Esophagus squamous epithelium (tissue), 5 donors: ENCODE data around the gene GTF3C6. TPM values are rescaled to one million over a fixed set of nuclear protein-coding genes. Genes with fewer than 3 reads are reported as not detected.
"Not testable (repeated sequence)": the region's sequence is repeated elsewhere in the genome, so short reads cannot be mapped to it uniquely, and the experiment has no call there.

Experiments used
- DNase-seq: peaks from one replicate; lab custom pipeline; 2025; lab: John Stamatoyannopoulos, UW
- H3K27ac ChIP-seq, 4 donors: fragments of 200-600 bp; sonication (generic); one replicate each; pipeline ENCODE4 v1.5.1; 2016 to 2019; ENCODE audit warnings: mild to moderate bottlenecking in 1 of 4
- H3K27me3 ChIP-seq, 4 donors: fragments of 200-600 bp; sonication (generic); 1 replicate in 3 of 4; 2 replicates in 1 of 4; pipeline versions ENCODE4 v1.5.1 to v1.6.0; 2017 to 2021; ENCODE audit warnings: antibody characterized with exemption in 1 of 4
- H3K36me3 ChIP-seq, 3 donors: fragments of 200-600 bp; sonication (generic); one replicate each; pipeline ENCODE4 v1.5.1; 2016 to 2019
- H3K4me1 ChIP-seq, 3 donors: fragments of 200-600 bp; sonication (generic); one replicate each; pipeline ENCODE4 v1.5.1; 2017 to 2019
- H3K4me3 ChIP-seq, 4 donors: fragments of 200-600 bp; sonication (generic); 1 replicate in 3 of 4; 2 replicates in 1 of 4; pipeline ENCODE4 v1.5.1; 2016 to 2019; ENCODE audit warnings: mild to moderate bottlenecking in 2 of 4, moderate library complexity in 1 of 4
- H3K9me3 ChIP-seq, 3 donors: fragments of 200-600 bp; sonication (generic); one replicate each; pipeline ENCODE4 v1.5.1; 2016 to 2019
- POLR2A ChIP-seq, 4 donors: fragments of 450-650 bp; IDR thresholded peaks; one replicate each; pipeline ENCODE4 v1.6.1; 2017; ENCODE audit warnings: antibody characterized with exemption in 4 of 4, mild to moderate bottlenecking in 4 of 4, moderate library complexity in 3 of 4
- WGBS, 2 donors: methylation state at CpG; one replicate each; pipeline ENCODE4 v1.1.5; 2018; 5-methylcytosine and 5-hydroxymethylcytosine counted together
- intact Hi-C: fragments of 100-400 bp; cut with DNase I; formaldehyde crosslinking; loops from one replicate; pipeline ENCODE4 v1.15.0; 2022
- total RNA-seq, 4 donors: library from RNA; depleted of rRNA; stranded (reverse); fragments of >200 nt; gene quantifications; one replicate each; pipeline ENCODE4 v1.1.0, GENCODE V29; 2016
- TF ChIP-seq, protein P1 (sequence below), 6 experiments: fragments of 450-650 bp in 4 of 6; fragments of 200-600 bp in 2 of 6; sonication (generic) in 2 of 6; IDR thresholded peaks; one replicate each; pipeline ENCODE4 v1.5.1; 2016 to 2019; ENCODE audit warnings: antibody characterized with exemption in 6 of 6, mild to moderate bottlenecking in 4 of 6, moderate library complexity in 4 of 6
- donor health status: DM: yes; HTN: yes; CAD: no.

GTF3C6 gene
- total RNA-seq, 4 donors from 2014 or later: 28.9 to 75.4 (median 45.6) TPM

DNA sequence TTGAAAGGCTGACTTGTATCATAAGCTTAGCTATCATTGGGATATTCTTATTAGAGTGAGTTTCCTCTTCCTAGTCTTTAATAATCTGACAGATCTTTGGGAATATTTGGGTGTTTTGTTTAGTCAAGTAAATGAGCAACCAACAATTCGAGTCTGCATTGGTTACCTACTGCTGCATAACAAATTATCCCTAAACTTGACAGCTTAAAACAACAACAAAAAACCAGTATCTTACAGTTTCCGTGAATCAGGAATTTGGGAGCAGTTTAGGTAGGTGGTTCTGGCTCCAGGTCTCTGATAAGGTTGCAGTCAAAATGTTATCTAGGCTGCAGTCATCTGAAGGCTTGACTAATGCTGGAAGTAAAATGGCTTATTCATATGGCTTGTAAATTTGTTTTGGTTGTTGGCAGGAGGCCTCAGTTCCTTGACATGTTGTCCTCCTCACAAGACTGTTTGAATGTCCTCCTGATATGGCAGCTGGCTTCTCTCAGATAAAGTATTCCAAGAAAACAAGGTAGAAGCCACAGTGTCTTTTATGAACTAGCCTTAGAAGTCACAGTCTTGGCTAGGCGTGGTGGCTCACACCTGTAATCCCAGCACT is 7.2 kb downstream of the GTF3C6 start:
- Histone ChIP-seq H3K27me3 (no peaks in the 10 kb centered on the region), H3K9me3 (no peaks in the 10 kb centered on the region), H3K4me3 (no peak overlapping the region), H3K27ac (no peak overlapping the region), H3K36me3 (peaks cover 14 to 89% (median 27%) of the 10 kb centered on the region in 3 donors), H3K4me1 (no peaks in the 10 kb centered on the region)
- intact Hi-C loops: no loop called here
- TF ChIP-seq POLR2A (IDR thresholded peaks at IDR 0.05): no peak
- TF ChIP-seq, protein P1, sequence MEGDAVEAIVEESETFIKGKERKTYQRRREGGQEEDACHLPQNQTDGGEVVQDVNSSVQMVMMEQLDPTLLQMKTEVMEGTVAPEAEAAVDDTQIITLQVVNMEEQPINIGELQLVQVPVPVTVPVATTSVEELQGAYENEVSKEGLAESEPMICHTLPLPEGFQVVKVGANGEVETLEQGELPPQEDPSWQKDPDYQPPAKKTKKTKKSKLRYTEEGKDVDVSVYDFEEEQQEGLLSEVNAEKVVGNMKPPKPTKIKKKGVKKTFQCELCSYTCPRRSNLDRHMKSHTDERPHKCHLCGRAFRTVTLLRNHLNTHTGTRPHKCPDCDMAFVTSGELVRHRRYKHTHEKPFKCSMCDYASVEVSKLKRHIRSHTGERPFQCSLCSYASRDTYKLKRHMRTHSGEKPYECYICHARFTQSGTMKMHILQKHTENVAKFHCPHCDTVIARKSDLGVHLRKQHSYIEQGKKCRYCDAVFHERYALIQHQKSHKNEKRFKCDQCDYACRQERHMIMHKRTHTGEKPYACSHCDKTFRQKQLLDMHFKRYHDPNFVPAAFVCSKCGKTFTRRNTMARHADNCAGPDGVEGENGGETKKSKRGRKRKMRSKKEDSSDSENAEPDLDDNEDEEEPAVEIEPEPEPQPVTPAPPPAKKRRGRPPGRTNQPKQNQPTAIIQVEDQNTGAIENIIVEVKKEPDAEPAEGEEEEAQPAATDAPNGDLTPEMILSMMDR (IDR thresholded peaks at IDR 0.05): no peak
- WGBS, 2 donors: 98% methylated on average over 3 of the region's 3 CpGs
- no peak for DNase-seq

DNA sequence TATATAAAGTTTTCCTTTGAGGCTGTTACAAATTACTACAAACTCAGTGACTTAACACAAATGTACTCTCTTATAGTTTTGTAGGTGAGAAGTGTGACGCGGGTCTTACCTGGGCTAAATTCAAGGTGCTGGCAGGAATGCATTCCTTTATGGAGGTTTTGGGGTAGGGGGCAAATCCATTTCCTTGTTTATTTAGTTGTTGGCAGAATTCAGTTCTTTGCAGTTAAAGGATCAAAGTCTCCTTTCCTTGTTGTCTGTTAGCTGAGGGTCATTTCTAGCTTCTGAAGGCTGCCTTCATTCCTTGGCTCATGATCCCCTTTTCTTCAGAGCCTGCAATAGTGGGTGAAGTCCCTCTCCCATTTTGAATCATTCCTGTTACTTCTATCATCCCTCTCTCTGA is 10.2 kb downstream of the GTF3C6 start:
- DNase-seq, H3K27ac ChIP-seq, H3K4me3 ChIP-seq, H3K9me3 ChIP-seq, intact Hi-C loops, H3K27me3 ChIP-seq, H3K4me1 ChIP-seq: not testable (repeated sequence)
- 96% methylated on average over 2 of the region's 2 CpGs for WGBS, 2 donors
- H3K36me3 ChIP-seq: peaks cover 0 to 60% (median 15%) of the 10 kb centered on the region in 3 donors

DNA sequence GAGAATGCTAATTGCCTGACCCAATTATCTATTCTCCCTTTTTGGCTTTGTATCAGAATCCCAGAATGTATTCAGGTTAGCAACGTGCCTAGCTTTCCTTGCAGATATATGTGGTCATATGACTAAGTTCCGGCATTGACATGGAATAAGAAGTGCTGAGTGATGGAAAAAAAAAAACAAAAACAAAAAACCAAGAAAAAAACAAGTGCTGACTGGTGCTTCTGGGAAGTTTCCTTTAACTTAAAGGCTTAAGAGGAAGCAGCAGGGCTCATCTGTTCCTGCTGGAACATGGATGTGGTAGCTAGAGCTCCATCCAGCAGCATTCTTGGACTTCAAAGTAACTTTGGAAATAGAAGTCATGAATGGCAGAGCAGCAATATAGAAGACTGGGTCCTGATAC is 13.0 kb downstream of the GTF3C6 start:
- DNase-seq: no peak
- no peak overlapping the region for H3K4me3 ChIP-seq
- H3K36me3 ChIP-seq: peaks cover 0 to 32% (median 5%) of the 10 kb centered on the region in 3 donors
- no peaks in the 10 kb centered on the region for H3K9me3 ChIP-seq
- WGBS, 2 donors: 8 to 21% methylated on average over 2 of the region's 2 CpGs
- H3K4me1 ChIP-seq: peaks cover 0 to 9% (median 0%) of the 10 kb centered on the region in 3 donors
- H3K27me3 ChIP-seq: no peaks in the 10 kb centered on the region
- no peak overlapping the region for H3K27ac ChIP-seq
- intact Hi-C loops: no loop called here
- TF ChIP-seq, protein P1 (IDR thresholded peaks at IDR 0.05): no peak
- TF ChIP-seq POLR2A (IDR thresholded peaks at IDR 0.05): no peak

DNA sequence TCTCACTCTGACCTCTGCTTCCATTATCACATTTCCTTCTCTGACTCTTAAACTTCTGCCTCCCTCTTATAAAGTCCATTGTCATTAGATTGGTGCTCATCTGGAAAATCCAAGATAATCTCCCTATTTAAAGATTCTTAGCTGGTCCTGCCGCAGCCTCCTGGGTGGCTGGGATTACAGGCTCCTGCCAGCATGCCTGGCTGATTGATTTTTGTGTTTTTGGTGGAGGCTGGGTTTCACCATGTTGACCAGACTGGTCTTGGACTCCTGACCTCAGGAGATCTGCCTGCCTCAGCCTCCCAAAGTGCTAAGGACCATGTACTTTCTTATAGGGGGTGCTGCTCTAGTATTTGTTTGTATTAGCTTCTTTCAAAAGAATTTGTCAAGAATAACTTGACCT is 18.1 kb downstream of the GTF3C6 start:
- Histone ChIP-seq H3K9me3 (no peaks in the 10 kb centered on the region), H3K27me3 (no peaks in the 10 kb centered on the region), H3K36me3 (no peaks in the 10 kb centered on the region), H3K27ac (no peak overlapping the region), H3K4me3 (no peak overlapping the region), H3K4me1 (peaks cover 0 to 11% (median 0%) of the 10 kb centered on the region in 3 donors)
- 23 to 60% methylated on average over 1 of the region's 1 CpG for WGBS, 2 donors
- intact Hi-C loops: no loop called here
- DNase-seq: no peak
- TF ChIP-seq, protein P1 (IDR thresholded peaks at IDR 0.05): no peak
- TF ChIP-seq POLR2A (IDR thresholded peaks at IDR 0.05): no peak

DNA sequence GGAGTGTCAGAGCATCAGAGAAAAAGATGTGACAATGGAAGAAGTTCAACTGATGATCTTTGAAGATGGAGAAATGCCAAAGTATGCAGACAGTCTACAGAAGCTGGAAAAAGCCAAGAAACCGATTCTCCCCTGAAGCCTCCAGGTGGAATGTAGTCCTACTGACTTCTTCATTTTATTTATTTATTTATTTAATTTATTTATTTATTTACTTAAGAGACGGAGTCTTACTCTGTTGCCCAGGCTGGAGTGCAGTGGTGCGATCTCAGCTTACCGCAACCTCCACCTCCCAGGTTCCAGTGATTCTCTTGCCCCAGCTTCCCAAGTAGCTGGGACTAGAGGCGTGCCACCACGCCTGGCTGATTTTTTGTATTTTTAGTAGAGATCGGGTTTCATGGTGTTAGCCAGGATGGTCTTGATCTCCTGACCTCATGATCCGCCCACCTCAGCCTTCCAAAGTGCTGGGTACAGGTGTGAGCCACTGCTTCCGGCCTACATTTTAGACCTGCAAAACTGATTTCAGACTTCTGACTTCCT is 21.1 kb downstream of the GTF3C6 start:
- TF ChIP-seq, protein P1 (IDR thresholded peaks at IDR 0.05): no peak
- TF ChIP-seq POLR2A (IDR thresholded peaks at IDR 0.05): no peak
- no peak overlapping the region for H3K4me3 ChIP-seq
- peaks cover 0 to 4% (median 0%) of the 10 kb centered on the region in 3 donors for H3K36me3 ChIP-seq
- intact Hi-C loops: no loop called here
- WGBS, 2 donors: 77 to 94% methylated on average over 7 to 9 of the region's 9 CpGs
- H3K9me3 ChIP-seq: no peaks in the 10 kb centered on the region
- no peak overlapping the region for H3K27ac ChIP-seq
- H3K27me3 ChIP-seq: no peaks in the 10 kb centered on the region
- peaks cover 8 to 24% (median 9%) of the 10 kb centered on the region in 3 donors for H3K4me1 ChIP-seq
- no peak for DNase-seq
